Measurements from ENCODE around the gene CNNM3. TPM values are rescaled to one million over a fixed set of nuclear protein-coding genes. Genes with fewer than 3 reads are reported as not detected.

The CNNM3 gene
- total RNA-seq, 1 donor from 2014 or later = 5.6 TPM

DNA sequence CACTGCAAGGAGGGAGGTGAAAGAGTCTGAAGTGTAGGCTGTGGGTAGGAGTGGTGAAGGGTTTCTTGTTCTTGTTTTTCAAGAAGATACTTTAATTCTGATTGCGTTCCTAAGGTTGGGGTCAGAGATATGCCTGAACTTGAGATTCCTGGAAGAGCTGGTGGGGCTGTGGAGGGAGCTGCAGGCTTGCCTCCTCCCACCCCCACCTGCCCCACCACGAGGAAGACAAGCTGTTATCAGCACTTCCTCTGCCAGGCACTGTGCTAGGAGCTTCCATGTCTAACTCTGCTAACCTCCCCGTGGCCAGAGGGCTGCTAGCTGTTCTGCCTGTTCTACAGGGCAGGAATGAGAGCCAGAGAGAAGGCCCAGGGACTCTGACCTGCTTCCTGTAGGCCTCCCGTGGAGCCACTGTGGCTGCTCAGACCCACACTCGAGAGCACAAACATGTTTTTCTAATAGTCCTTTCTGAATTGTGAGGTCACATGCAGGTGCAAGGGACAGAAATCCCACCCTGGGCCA lies 14.0 kb downstream of the CNNM3 start:
- Mint-ChIP-seq H3K9me3 (ENCODE audit: unreplicated experiment) (no peaks in the 10 kb centered on the region), H3K27me3 (ENCODE audit: low read depth, unreplicated experiment) (no peaks in the 10 kb centered on the region), H3K4me3 (ENCODE audit: unreplicated experiment) (no peak overlapping the region), H3K27ac (ENCODE audit: unreplicated experiment) (no peak overlapping the region), H3K36me3 (ENCODE audit: low read depth, unreplicated experiment) (peaks cover 8% of the 10 kb centered on the region), H3K4me1 (ENCODE audit: low read depth, unreplicated experiment) (peaks cover 8% of the 10 kb centered on the region)
- TF ChIP-seq EZH2 (IDR thresholded peaks at IDR 0.05; ENCODE audit: insufficient read depth, low read length) = no peak
- TF ChIP-seq, protein P1, sequence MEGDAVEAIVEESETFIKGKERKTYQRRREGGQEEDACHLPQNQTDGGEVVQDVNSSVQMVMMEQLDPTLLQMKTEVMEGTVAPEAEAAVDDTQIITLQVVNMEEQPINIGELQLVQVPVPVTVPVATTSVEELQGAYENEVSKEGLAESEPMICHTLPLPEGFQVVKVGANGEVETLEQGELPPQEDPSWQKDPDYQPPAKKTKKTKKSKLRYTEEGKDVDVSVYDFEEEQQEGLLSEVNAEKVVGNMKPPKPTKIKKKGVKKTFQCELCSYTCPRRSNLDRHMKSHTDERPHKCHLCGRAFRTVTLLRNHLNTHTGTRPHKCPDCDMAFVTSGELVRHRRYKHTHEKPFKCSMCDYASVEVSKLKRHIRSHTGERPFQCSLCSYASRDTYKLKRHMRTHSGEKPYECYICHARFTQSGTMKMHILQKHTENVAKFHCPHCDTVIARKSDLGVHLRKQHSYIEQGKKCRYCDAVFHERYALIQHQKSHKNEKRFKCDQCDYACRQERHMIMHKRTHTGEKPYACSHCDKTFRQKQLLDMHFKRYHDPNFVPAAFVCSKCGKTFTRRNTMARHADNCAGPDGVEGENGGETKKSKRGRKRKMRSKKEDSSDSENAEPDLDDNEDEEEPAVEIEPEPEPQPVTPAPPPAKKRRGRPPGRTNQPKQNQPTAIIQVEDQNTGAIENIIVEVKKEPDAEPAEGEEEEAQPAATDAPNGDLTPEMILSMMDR (IDR thresholded peaks at IDR 0.05; ENCODE audit: insufficient read depth, low read depth, low read length) = no peak
- Histone ChIP-seq H3K27me3 (ENCODE audit: insufficient read depth, low read length) (no peaks in the 10 kb centered on the region), H3K9me3 (ENCODE audit: insufficient read depth, low read depth, low read length) (no peaks in the 10 kb centered on the region), H3K9ac (ENCODE audit: low read length) (no peak overlapping the region), H4K20me1 (ENCODE audit: insufficient read depth, low read length) (no peaks in the 10 kb centered on the region), H3K4me2 (ENCODE audit: low read length) (no peak overlapping the region), H3K4me1 (ENCODE audit: insufficient read depth, low read length) (peaks cover 5% of the 10 kb centered on the region), H2AFZ (ENCODE audit: low read depth, low read length) (no peak overlapping the region), H3K27ac (ENCODE audit: low read depth, low read length) (no peak overlapping the region), H3K36me3 (ENCODE audit: insufficient read depth, low read length) (no peaks in the 10 kb centered on the region), H3K79me2 (ENCODE audit: insufficient read depth, low read length) (no peaks in the 10 kb centered on the region), H3K4me3 (ENCODE audit: insufficient read depth, low read depth, low read length) (no peak overlapping the region)
- DNase-seq (ENCODE audit: low read depth) (no peak), FAIRE-seq (no peak)

DNA sequence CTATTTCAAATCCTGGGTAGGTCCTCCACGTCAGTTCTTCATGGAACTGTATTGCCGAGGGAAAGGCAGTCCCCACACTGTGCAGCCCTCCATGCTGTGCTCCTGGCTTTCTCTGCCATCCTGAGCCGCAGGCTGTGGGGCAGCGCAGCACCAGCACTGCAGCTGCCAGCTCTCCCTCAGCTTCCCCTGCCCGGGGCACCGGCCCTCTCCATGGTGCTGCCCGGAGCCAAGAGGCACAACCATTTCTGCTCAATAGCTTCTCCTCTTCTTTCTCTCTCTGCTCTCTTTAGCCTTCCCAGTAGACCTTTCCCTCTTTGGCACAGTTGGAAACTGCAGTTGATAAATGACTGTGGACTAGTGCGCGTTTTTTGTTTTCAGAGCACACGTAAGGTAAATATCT lies 15.6 kb downstream of the CNNM3 start:
- FAIRE-seq (no peak), DNase-seq (ENCODE audit: low read depth) (no peak)
- no peak overlapping the region for H3K4me2 ChIP-seq (ENCODE audit: low read length)
- peaks cover 8% of the 10 kb centered on the region for H3K4me1 Mint-ChIP-seq (ENCODE audit: low read depth, unreplicated experiment)
- H3K27me3 Mint-ChIP-seq (ENCODE audit: low read depth, unreplicated experiment) = no peaks in the 10 kb centered on the region
- no peak overlapping the region for H3K27ac ChIP-seq (ENCODE audit: low read depth, low read length)
- H3K27ac Mint-ChIP-seq (ENCODE audit: unreplicated experiment) = no peak overlapping the region
- H4K20me1 ChIP-seq (ENCODE audit: insufficient read depth, low read length) = no peaks in the 10 kb centered on the region
- H2AFZ ChIP-seq (ENCODE audit: low read depth, low read length) = no peak overlapping the region
- peaks cover 5% of the 10 kb centered on the region for H3K4me1 ChIP-seq (ENCODE audit: insufficient read depth, low read length)
- H3K27me3 ChIP-seq (ENCODE audit: insufficient read depth, low read length) = no peaks in the 10 kb centered on the region
- H3K36me3 Mint-ChIP-seq (ENCODE audit: low read depth, unreplicated experiment) = peaks cover 8% of the 10 kb centered on the region
- no peak overlapping the region for H3K4me3 ChIP-seq (ENCODE audit: insufficient read depth, low read depth, low read length)
- H3K4me3 Mint-ChIP-seq (ENCODE audit: unreplicated experiment) = no peak overlapping the region
- no peaks in the 10 kb centered on the region for H3K36me3 ChIP-seq (ENCODE audit: insufficient read depth, low read length)
- H3K9me3 Mint-ChIP-seq (ENCODE audit: unreplicated experiment) = no peaks in the 10 kb centered on the region
- H3K9me3 ChIP-seq (ENCODE audit: insufficient read depth, low read depth, low read length) = no peaks in the 10 kb centered on the region
- no peaks in the 10 kb centered on the region for H3K79me2 ChIP-seq (ENCODE audit: insufficient read depth, low read length)
- no peak for TF ChIP-seq EZH2 (IDR thresholded peaks at IDR 0.05; ENCODE audit: insufficient read depth, low read length)
- TF ChIP-seq, protein P1 (IDR thresholded peaks at IDR 0.05; ENCODE audit: insufficient read depth, low read depth, low read length) = no peak
- H3K9ac ChIP-seq (ENCODE audit: low read length) = no peak overlapping the region

DNA sequence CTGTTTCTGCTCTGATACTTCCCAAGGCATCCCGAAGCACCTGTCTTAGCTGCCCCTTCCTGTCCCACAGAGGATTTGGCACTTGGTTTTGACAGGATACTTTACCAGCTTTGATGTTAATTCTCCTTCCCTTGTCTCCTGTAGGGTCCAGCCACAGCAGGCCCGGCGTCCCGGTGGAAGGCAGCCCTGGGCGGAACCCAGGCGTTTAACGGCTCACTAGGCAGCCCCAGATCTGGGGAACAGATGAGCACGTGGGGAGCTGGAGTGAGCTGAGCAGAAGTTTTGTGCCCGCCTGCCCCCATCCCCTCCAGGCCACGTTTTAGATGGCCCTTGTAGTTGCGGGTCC lies 16.3 kb downstream of the CNNM3 start:
- H3K27me3 ChIP-seq (ENCODE audit: insufficient read depth, low read length) = no peaks in the 10 kb centered on the region
- no peak overlapping the region for H3K4me3 ChIP-seq (ENCODE audit: insufficient read depth, low read depth, low read length)
- H2AFZ ChIP-seq (ENCODE audit: low read depth, low read length) = no peak overlapping the region
- no peak overlapping the region for H3K27ac ChIP-seq (ENCODE audit: low read depth, low read length)
- DNase-seq (ENCODE audit: low read depth) (no peak), FAIRE-seq (no peak)
- H3K36me3 ChIP-seq (ENCODE audit: insufficient read depth, low read length) = no peaks in the 10 kb centered on the region
- Mint-ChIP-seq H3K9me3 (ENCODE audit: unreplicated experiment) (no peaks in the 10 kb centered on the region), H3K36me3 (ENCODE audit: low read depth, unreplicated experiment) (peaks cover 8% of the 10 kb centered on the region), H3K27ac (ENCODE audit: unreplicated experiment) (peak overlapping the region; percentile 75), H3K4me3 (ENCODE audit: unreplicated experiment) (no peak overlapping the region), H3K4me1 (ENCODE audit: low read depth, unreplicated experiment) (peaks cover 8% of the 10 kb centered on the region), H3K27me3 (ENCODE audit: low read depth, unreplicated experiment) (no peaks in the 10 kb centered on the region)
- TF ChIP-seq, protein P1 (IDR thresholded peaks at IDR 0.05; ENCODE audit: insufficient read depth, low read depth, low read length) = no peak
- no peak for TF ChIP-seq EZH2 (IDR thresholded peaks at IDR 0.05; ENCODE audit: insufficient read depth, low read length)
- H3K4me1 ChIP-seq (ENCODE audit: insufficient read depth, low read length) = peaks cover 5% of the 10 kb centered on the region
- no peak overlapping the region for H3K4me2 ChIP-seq (ENCODE audit: low read length)
- H3K79me2 ChIP-seq (ENCODE audit: insufficient read depth, low read length) = no peaks in the 10 kb centered on the region
- H3K9ac ChIP-seq (ENCODE audit: low read length) = no peak overlapping the region
- H4K20me1 ChIP-seq (ENCODE audit: insufficient read depth, low read length) = no peaks in the 10 kb centered on the region
- H3K9me3 ChIP-seq (ENCODE audit: insufficient read depth, low read depth, low read length) = no peaks in the 10 kb centered on the region

Measured in astrocyte (in vitro differentiated cells and primary cell).